ENCODE data around the gene CARS2.

DNA sequence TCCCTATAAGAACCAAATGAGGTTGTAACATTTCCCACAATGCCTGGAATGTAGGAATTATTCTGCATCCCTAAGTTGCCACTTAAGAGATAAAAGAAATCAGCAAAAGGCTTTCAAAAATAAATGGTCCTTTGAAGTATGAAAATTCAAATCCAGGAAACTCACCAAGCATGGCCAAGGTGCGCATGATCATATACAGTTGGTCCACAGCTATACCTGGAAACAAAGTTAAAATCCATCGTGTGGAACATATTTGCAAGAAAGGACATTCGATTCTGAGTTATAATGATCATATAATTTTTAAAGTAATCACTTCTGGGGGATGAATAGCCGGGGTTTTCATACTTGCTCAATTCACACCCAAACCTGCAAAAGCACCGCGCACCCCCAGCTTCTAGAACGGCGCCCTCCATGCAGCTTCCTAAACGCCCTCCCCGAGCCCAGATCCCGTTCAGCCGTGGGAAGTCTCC is 525 bp downstream of the CARS2 start:
- TF ChIP-seq, protein P1, sequence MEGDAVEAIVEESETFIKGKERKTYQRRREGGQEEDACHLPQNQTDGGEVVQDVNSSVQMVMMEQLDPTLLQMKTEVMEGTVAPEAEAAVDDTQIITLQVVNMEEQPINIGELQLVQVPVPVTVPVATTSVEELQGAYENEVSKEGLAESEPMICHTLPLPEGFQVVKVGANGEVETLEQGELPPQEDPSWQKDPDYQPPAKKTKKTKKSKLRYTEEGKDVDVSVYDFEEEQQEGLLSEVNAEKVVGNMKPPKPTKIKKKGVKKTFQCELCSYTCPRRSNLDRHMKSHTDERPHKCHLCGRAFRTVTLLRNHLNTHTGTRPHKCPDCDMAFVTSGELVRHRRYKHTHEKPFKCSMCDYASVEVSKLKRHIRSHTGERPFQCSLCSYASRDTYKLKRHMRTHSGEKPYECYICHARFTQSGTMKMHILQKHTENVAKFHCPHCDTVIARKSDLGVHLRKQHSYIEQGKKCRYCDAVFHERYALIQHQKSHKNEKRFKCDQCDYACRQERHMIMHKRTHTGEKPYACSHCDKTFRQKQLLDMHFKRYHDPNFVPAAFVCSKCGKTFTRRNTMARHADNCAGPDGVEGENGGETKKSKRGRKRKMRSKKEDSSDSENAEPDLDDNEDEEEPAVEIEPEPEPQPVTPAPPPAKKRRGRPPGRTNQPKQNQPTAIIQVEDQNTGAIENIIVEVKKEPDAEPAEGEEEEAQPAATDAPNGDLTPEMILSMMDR (IDR thresholded peaks at IDR 0.05): no peak
- TF ChIP-seq POLR2A (IDR thresholded peaks at IDR 0.05): no peak

All from testis (tissue), 2 donors.